K562 (cell line): ENCODE measurements around the gene RYR1. TPM values are rescaled to one million over a fixed set of nuclear protein-coding genes. Genes with fewer than 3 reads are reported as not detected.

ENCODE experiments used
- ATAC-seq: fragments of 200-7000 bp; cut with Tn5 transposase; 3 replicates; pipeline ENCODE4 v1.9.1; 2020; ENCODE audit warnings: moderate library complexity
- BruUV-seq: library from RNA; stranded (reverse); fragments of 400-500 nt; replicated peaks from 2 replicates; lab custom pipeline; 2021; lab: Mats Ljungman, UMichigan
- CTCF ChIA-PET: fragments of 300-600 bp; formaldehyde crosslinking; extraction: SDS; loops from one replicate; lab custom pipeline; 2021; ENCODE audit warnings: low intra/inter-chr PET ratio; lab: Yijun Ruan, JAX
- POLR2A ChIA-PET: fragments of 300-600, 350-650 bp; sonication (Branson Sonifier 250); formaldehyde crosslinking; extraction: SDS; loops from one replicate; lab custom pipeline; 2021; ENCODE audit warnings: antibody characterized with exemption, inconsistent platforms; lab: Yijun Ruan, JAX
- DNase-seq, 4 experiments: peaks; one replicate each; pipeline versions ENCODE4 v3.0.0 to v3.0.0-alpha.2; 2011 to 2018; ENCODE audit warnings: low spot score in 3 of 4, mixed read lengths in 3 of 4; ENCODE audit errors: extremely low read depth in 1 of 4
- FAIRE-seq: peaks from 2 replicates; lab custom pipeline; 2011; peaks lifted over from hg19 to GRCh38; lab: Jason Lieb, UNC
- H2AFZ ChIP-seq: 2 replicates; pipeline ENCODE4 v1.6.0; 2011; ENCODE audit warnings: low read depth, low read length, control low read depth, inconsistent platforms
- H3K27ac ChIP-seq: fragments of 200-600 bp; 3 replicates; pipeline ENCODE4 v1.8.0; 2011; ENCODE audit warnings: low read depth, mild to moderate bottlenecking, control low read depth, inconsistent platforms, low read length, moderate library complexity, mixed read lengths; ENCODE audit errors: extremely low read depth
- H3K27me3 ChIP-seq, 2 experiments: fragments of 300-600 bp in 1 of 2; 2 replicates in 1 of 2; 3 replicates in 1 of 2; pipeline versions ENCODE4 v1.6.0 to v1.8.0; 2011; ENCODE audit warnings: inconsistent platforms in 2 of 2, low read length in 2 of 2, mild to moderate bottlenecking in 1 of 2, mixed read lengths in 1 of 2, moderate library complexity in 1 of 2; ENCODE audit not compliant: control insufficient read depth in 2 of 2, insufficient read depth in 2 of 2
- H3K36me3 ChIP-seq: fragments of 300-600 bp; 3 replicates; pipeline ENCODE4 v1.8.0; 2011; ENCODE audit warnings: mild to moderate bottlenecking, low read length, inconsistent platforms; ENCODE audit not compliant: control insufficient read depth, insufficient read depth
- H3K4me1 ChIP-seq, 2 experiments: fragments of 200-600 bp in 1 of 2; replicated peaks in 1 of 2; 2 replicates in 1 of 2; 3 replicates in 1 of 2; pipeline versions ENCODE4 v1.5.1 to v1.8.0; 2011; ENCODE audit warnings: inconsistent platforms in 2 of 2, low read length in 2 of 2, mild to moderate bottlenecking in 1 of 2, mixed read lengths in 1 of 2, moderate library complexity in 1 of 2; ENCODE audit not compliant: control insufficient read depth in 2 of 2, insufficient read depth in 2 of 2
- H3K4me2 ChIP-seq: 2 replicates; pipeline ENCODE4 v1.6.1; 2011; ENCODE audit warnings: low read length, control low read depth, inconsistent platforms, mixed read lengths; ENCODE audit not compliant: insufficient read depth
- H3K4me3 ChIP-seq: fragments of 200-600 bp; sonication (generic), shearing (Covaris generic); 2 replicates; pipeline ENCODE4 v1.5.1; 2016; ENCODE audit warnings: control low read depth, inconsistent platforms
- H3K79me2 ChIP-seq: fragments of 200-600 bp; 3 replicates; pipeline ENCODE4 v1.8.0; 2011; ENCODE audit warnings: low read length, inconsistent platforms; ENCODE audit not compliant: control insufficient read depth, insufficient read depth
- H3K9ac ChIP-seq, 2 experiments: 2 replicates each; pipeline versions ENCODE4 v1.6.0 to v1.6.1; 2011; ENCODE audit warnings: low read depth in 2 of 2, low read length in 2 of 2, control low read depth in 1 of 2, inconsistent platforms in 1 of 2, mild to moderate bottlenecking in 1 of 2, mixed read lengths in 1 of 2; ENCODE audit not compliant: insufficient read depth in 1 of 2
- H3K9me1 ChIP-seq: one replicate; pipeline ENCODE4 v1.6.0; 2011; ENCODE audit warnings: inconsistent platforms, mild to moderate bottlenecking, low read length, moderate library complexity; ENCODE audit not compliant: control insufficient read depth, insufficient read depth
- H3K9me3 ChIP-seq: replicated peaks from 2 replicates; pipeline ENCODE4 v1.5.1; 2011; ENCODE audit warnings: low read depth, low read length, inconsistent platforms; ENCODE audit not compliant: control insufficient read depth, insufficient read depth
- H4K20me1 ChIP-seq: replicated peaks from 2 replicates; pipeline ENCODE4 v1.6.1; 2011; ENCODE audit warnings: low read length, inconsistent platforms, mixed read lengths; ENCODE audit not compliant: control insufficient read depth, insufficient read depth
- CXXC5 ChIP-seq: fragments of 250-450 bp; sonication (Bioruptor Pico); IDR thresholded peaks from 2 replicates; pipeline ENCODE4 v1.8.0; 2022; ENCODE audit warnings: inconsistent platforms, mild to moderate bottlenecking, moderate library complexity
- ILK ChIP-seq: fragments of 450-650 bp; IDR thresholded peaks from 2 replicates; pipeline ENCODE4 v1.6.1; 2016; ENCODE audit warnings: missing genetic modification characterization, low read depth, mild to moderate bottlenecking, missing compliant biosample characterization, moderate library complexity, borderline replicate concordance
- MEF2D ChIP-seq: conservative IDR thresholded peaks from 2 replicates; pipeline ENCODE4 v1.6.1; 2016; ENCODE audit warnings: low read depth, missing genetic modification characterization, missing compliant biosample characterization
- MEIS2 ChIP-seq: fragments of 450-650 bp; IDR thresholded peaks from 2 replicates; pipeline ENCODE4 v1.6.1; 2014; ENCODE audit warnings: mild to moderate bottlenecking; ENCODE audit not compliant: partially characterized antibody
- MLX ChIP-seq, 2 experiments: fragments of 450-650 bp in 1 of 2; sonication (generic) in 1 of 2; formaldehyde crosslinking; conservative IDR thresholded peaks; 2 replicates each; pipeline versions ENCODE4 v1.4.0 to v1.8.1; 2020 to 2022; ENCODE audit warnings: mild to moderate bottlenecking in 1 of 2, missing genetic modification reagents in 1 of 2
- NFXL1 ChIP-seq: fragments of 450-650 bp; formaldehyde crosslinking; IDR thresholded peaks from 2 replicates; pipeline ENCODE4 v1.4.0; 2021; ENCODE audit warnings: mild to moderate bottlenecking
- PHF8 ChIP-seq: fragments of 200-600 bp; sonication (generic); IDR thresholded peaks from 2 replicates; pipeline ENCODE4 v1.6.1; 2012; ENCODE audit warnings: mixed run types, mild to moderate bottlenecking, inconsistent platforms, low read length, moderate library complexity, borderline replicate concordance
- STAG1 ChIP-seq: sonication (generic); formaldehyde crosslinking; IDR thresholded peaks from 2 replicates; pipeline ENCODE4 v1.5.0; 2020; ENCODE audit warnings: missing genetic modification reagents, borderline replicate concordance
- TAF7 ChIP-seq: fragments of 450-650 bp; IDR thresholded peaks from 2 replicates; pipeline ENCODE4 v1.6.1; 2016; ENCODE audit warnings: missing genetic modification characterization, missing compliant biosample characterization
- TEAD4 ChIP-seq, 2 experiments: sonication (generic) in 1 of 2; formaldehyde crosslinking in 1 of 2; IDR thresholded peaks; 2 replicates each; pipeline versions ENCODE4 v1.6.1 to v1.8.0; 2012 to 2022; ENCODE audit warnings: borderline replicate concordance in 1 of 2, inconsistent platforms in 1 of 2, low read length in 1 of 2, mild to moderate bottlenecking in 1 of 2, missing genetic modification reagents in 1 of 2
- U2AF1 ChIP-seq: fragments of 200-400 bp; formaldehyde crosslinking; optimal IDR thresholded peaks from 2 replicates; pipeline ENCODE3; 2017; ENCODE audit warnings: mild to moderate bottlenecking, low read depth, low read length, moderate library complexity
- ZBTB1 ChIP-seq: sonication (generic); formaldehyde crosslinking; IDR thresholded peaks from 2 replicates; pipeline ENCODE4 v1.8.1; 2023; ENCODE audit warnings: missing genetic modification reagents, low read depth, mild to moderate bottlenecking, borderline replicate concordance
- ZNF124 ChIP-seq: sonication (generic); formaldehyde crosslinking; IDR thresholded peaks from 2 replicates; pipeline ENCODE4 v1.8.1; 2022; ENCODE audit warnings: missing genetic modification reagents
- WGBS: fragments of 100-300 bp; shearing (Covaris generic); methylation state at CpG from one replicate; pipeline ENCODE4 v1.1.6; 2016; ENCODE audit warnings: low coverage, mixed read lengths; ENCODE audit not compliant: insufficient coverage; ENCODE audit errors: missing lambda C conversion rate; 5-methylcytosine and 5-hydroxymethylcytosine counted together
- in situ Hi-C: fragments of 300-500 bp; cut with MboI; formaldehyde crosslinking; loops from 4 replicates; pipeline ENCODE4 v1.15.0; 2018; ENCODE audit warnings: inconsistent platforms, mixed read lengths
- intact Hi-C: fragments of 100-400 bp; cut with micrococcal nuclease; formaldehyde crosslinking; loops from 2 replicates; pipeline ENCODE4 v1.14.2; 2022
- polyA plus RNA-seq, 8 experiments: library from polyadenylated mRNA; depleted of rRNA in 4 of 8; stranded (reverse) in 5 of 8; unstranded in 3 of 8; fragments of >200 nt; fragmentation: Nextera tagmentation in 2 of 8; fragmentation: Illumina TruSeq in 1 of 8; extraction: Ambion mirVana in 2 of 8; extraction: Trizol in 1 of 8; gene quantifications; 2 replicates each; pipeline versions ENCODE4 v1.2.1 to v1.2.3, GENCODE V29; 2011 to 2014; ENCODE audit warnings: inconsistent platforms in 1 of 8, missing spikeins in 1 of 8
- total RNA-seq, 7 experiments: library from RNA; depleted of rRNA in 6 of 7; stranded (reverse); fragments of >200 nt in 6 of 7; fragmentation: Illumina TruSeq in 2 of 7; extraction: Trizol in 2 of 7; gene quantifications; 2 replicates each; pipeline versions ENCODE4 v1.2.1 to v1.2.3, GENCODE V29; 2011 to 2021; ENCODE audit warnings: low replicate concordance in 1 of 7
- TF ChIP-seq, protein P1 (sequence below): sonication (generic); formaldehyde crosslinking; IDR thresholded peaks from 2 replicates; pipeline ENCODE4 v1.8.0; 2022; ENCODE audit warnings: missing genetic modification reagents, mild to moderate bottlenecking, moderate library complexity, borderline replicate concordance
- TF ChIP-seq, protein P2 (sequence below): fragments of 250-450 bp; sonication (Bioruptor Pico); IDR thresholded peaks from 2 replicates; pipeline ENCODE4 v1.4.0; 2020; ENCODE audit warnings: mild to moderate bottlenecking, moderate library complexity
- TF ChIP-seq, protein P3 (sequence below): fragments of 250-450 bp; sonication (Bioruptor Pico); IDR thresholded peaks from 2 replicates; pipeline ENCODE4 v1.5.0; 2020; ENCODE audit warnings: mild to moderate bottlenecking, borderline replicate concordance

RYR1 gene
- total and polyA plus RNA-seq, 9 of the 15 experiments (the other 6 are each of a cell fraction or from before 2014, with no cell fraction given): 0.11 to 7.4 (median 3.7) TPM

GRCh38 chr19:38532939-38533338 is 99.4 kb downstream of the RYR1 start (continued):
- TF ChIP-seq ILK (tag): no peak
- no peak for TF ChIP-seq NFXL1 (CRISPR knock-in tag)
- no peak for TF ChIP-seq TEAD4 (IDR thresholded peaks at IDR 0.05; ENCODE audit: low read length)
- no peak for TF ChIP-seq TEAD4 (CRISPR knock-in tag; IDR thresholded peaks at IDR 0.05; ENCODE audit: borderline replicate concordance)
- TF ChIP-seq, protein P1, sequence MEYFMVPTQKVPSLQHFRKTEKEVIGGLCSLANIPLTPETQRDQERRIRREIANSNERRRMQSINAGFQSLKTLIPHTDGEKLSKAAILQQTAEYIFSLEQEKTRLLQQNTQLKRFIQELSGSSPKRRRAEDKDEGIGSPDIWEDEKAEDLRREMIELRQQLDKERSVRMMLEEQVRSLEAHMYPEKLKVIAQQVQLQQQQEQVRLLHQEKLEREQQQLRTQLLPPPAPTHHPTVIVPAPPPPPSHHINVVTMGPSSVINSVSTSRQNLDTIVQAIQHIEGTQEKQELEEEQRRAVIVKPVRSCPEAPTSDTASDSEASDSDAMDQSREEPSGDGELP (CRISPR knock-in tag): no peak
- TF ChIP-seq CXXC5: no peak
- TF ChIP-seq MLX (CRISPR knock-in tag; conservative IDR thresholded peaks at IDR 0.05): no peak
- no peak for TF ChIP-seq STAG1

GRCh38 chr19:38534574-38534973 is 101.1 kb downstream of the RYR1 start:
- H3K9me1 ChIP-seq: no peaks in the 10 kb centered on the region
- ATAC-seq: no peak
- no peaks in the 10 kb centered on the region for H4K20me1 ChIP-seq
- H3K27ac ChIP-seq: no peak overlapping the region
- intact Hi-C loops (no loop called here), in situ Hi-C loops (no loop called here)
- ChIA-PET POLR2A (interaction anchor here (0.5 to 1.8 kb wide), 3 partner anchors 9 to 48 kb away, joined by 3 to 8 read pairs (median 3); no protein-coding TSS in a partner anchor), CTCF (no interaction called here)
- no peak for DNase-seq
- H3K4me2 ChIP-seq: no peak overlapping the region
- BruUV-seq: no TSS peak
- H3K9me3 ChIP-seq: peaks cover 15% of the 10 kb centered on the region; the same call in 1 of the 2 replicates
- no peak overlapping the region for H3K9ac ChIP-seq
- H3K36me3 ChIP-seq: no peaks in the 10 kb centered on the region
- 42% methylated on average over 8 of the region's 8 CpGs for WGBS
- H3K27me3 ChIP-seq: no peaks in the 10 kb centered on the region
- FAIRE-seq: no peak
- H3K79me2 ChIP-seq: no peaks in the 10 kb centered on the region
- no peak overlapping the region for H3K4me3 ChIP-seq
- H3K4me1 ChIP-seq: peaks cover 0 to 3% of the 10 kb centered on the region in 2 experiments; a peak in 2 of 5 replicates
- no peak overlapping the region for H2AFZ ChIP-seq
- TF ChIP-seq, protein P2, sequence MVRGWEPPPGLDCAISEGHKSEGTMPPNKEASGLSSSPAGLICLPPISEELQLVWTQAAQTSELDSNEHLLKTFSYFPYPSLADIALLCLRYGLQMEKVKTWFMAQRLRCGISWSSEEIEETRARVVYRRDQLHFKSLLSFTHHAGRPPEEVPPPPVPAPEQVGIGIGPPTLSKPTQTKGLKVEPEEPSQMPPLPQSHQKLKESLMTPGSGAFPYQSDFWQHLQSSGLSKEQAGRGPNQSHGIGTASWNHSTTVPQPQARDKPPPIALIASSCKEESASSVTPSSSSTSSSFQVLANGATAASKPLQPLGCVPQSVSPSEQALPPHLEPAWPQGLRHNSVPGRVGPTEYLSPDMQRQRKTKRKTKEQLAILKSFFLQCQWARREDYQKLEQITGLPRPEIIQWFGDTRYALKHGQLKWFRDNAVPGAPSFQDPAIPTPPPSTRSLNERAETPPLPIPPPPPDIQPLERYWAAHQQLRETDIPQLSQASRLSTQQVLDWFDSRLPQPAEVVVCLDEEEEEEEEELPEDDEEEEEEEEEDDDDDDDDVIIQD (CRISPR knock-in tag): no peak
- no peak for TF ChIP-seq MEIS2
- no peak for TF ChIP-seq U2AF1
- TF ChIP-seq ZBTB1 (CRISPR knock-in tag): no peak
- TF ChIP-seq, protein P3, sequence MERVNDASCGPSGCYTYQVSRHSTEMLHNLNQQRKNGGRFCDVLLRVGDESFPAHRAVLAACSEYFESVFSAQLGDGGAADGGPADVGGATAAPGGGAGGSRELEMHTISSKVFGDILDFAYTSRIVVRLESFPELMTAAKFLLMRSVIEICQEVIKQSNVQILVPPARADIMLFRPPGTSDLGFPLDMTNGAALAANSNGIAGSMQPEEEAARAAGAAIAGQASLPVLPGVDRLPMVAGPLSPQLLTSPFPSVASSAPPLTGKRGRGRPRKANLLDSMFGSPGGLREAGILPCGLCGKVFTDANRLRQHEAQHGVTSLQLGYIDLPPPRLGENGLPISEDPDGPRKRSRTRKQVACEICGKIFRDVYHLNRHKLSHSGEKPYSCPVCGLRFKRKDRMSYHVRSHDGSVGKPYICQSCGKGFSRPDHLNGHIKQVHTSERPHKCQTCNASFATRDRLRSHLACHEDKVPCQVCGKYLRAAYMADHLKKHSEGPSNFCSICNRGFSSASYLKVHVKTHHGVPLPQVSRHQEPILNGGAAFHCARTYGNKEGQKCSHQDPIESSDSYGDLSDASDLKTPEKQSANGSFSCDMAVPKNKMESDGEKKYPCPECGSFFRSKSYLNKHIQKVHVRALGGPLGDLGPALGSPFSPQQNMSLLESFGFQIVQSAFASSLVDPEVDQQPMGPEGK: no peak
- TF ChIP-seq MEF2D (tag): no peak
- no peak for TF ChIP-seq ZNF124 (CRISPR knock-in tag)
- TF ChIP-seq PHF8: no peak
- TF ChIP-seq TAF7: no peak
